Pancreas (tissue), 10 donors: Measurements from ENCODE around the gene P2RY14. TPM values are rescaled to one million over a fixed set of nuclear protein-coding genes. Genes with fewer than 3 reads are reported as not detected.
A peak's percentile ranks its signal among the peaks of the same experiment; 100 is the strongest.

Source experiments
- ATAC-seq, 4 donors: fragments of 200-7000 bp; cut with Tn5 transposase; one replicate each; pipeline versions ENCODE4 v1.8.0 to v1.9.1; 2020; ENCODE audit warnings: mild to moderate bottlenecking in 4 of 4, moderate library complexity in 4 of 4
- DNase-seq, 6 donors: peaks; one replicate each; pipeline ENCODE4 v3.0.0-alpha.2; 2020
- FAIRE-seq: peaks from 2 replicates; lab custom pipeline; 2012; peaks lifted over from hg19 to GRCh38; lab: Jason Lieb, UNC
- H3K27ac ChIP-seq, 4 donors: fragments of 200-600 bp; sonication (generic); 1 replicate in 3 of 4; 2 replicates in 1 of 4; pipeline versions ENCODE4 v1.5.0 to v1.8.0; 2020
- H3K27me3 ChIP-seq, 4 donors: fragments of 200-600 bp; one replicate each; pipeline ENCODE4 v1.8.0; 2021
- H3K36me3 ChIP-seq, 3 donors: fragments of 200-600 bp; sonication (generic) in 1 of 3; one replicate each; pipeline versions ENCODE4 v1.5.0 to v1.8.0; 2020 to 2021
- H3K4me1 ChIP-seq, 3 donors: fragments of 200-600 bp; one replicate each; pipeline ENCODE4 v1.8.0; 2021
- H3K4me3 ChIP-seq, 4 donors: fragments of 200-600 bp; sonication (generic) in 2 of 4; one replicate each; pipeline versions ENCODE4 v1.5.0 to v1.8.0; 2020 to 2021
- H3K9me3 ChIP-seq, 4 donors: fragments of 200-600 bp; one replicate each; pipeline ENCODE4 v1.8.0; 2021
- WGBS, 2 donors: extraction: QIAGEN DNeasy Blood & Tissue Kit; methylation state at CpG; one replicate each; pipeline ENCODE4 v1.1.7; 2013; 5-methylcytosine and 5-hydroxymethylcytosine counted together
- intact Hi-C, 3 donors: fragments of 100-400 bp; cut with DNase I; formaldehyde crosslinking; loops; one replicate each; pipeline versions ENCODE4 v1.11.1 to v1.14.2; 2022
- polyA plus RNA-seq, 2 donors: library from polyadenylated mRNA; stranded (reverse); fragments of 200-250 nt; gene quantifications; one replicate each; pipeline ENCODE4 v1.2.3, GENCODE V29; 2013
- total RNA-seq, 6 donors: library from RNA; stranded (reverse); fragmentation: NEBNext Ultra II Directional in 4 of 6; extraction: Animal tissue kit (Norgen Biotek cat#: 25700) in 4 of 6; gene quantifications; one replicate each; pipeline versions ENCODE4 v1.2.1 to v1.2.4, GENCODE V29; 2021 to 2023
- TF ChIP-seq, protein P1 (sequence below), 4 donors: fragments of 200-600 bp; sonication (generic) in 3 of 4; IDR thresholded peaks; one replicate each; pipeline versions ENCODE4 v1.5.0 to v1.8.0; 2021; ENCODE audit warnings: antibody characterized with exemption in 4 of 4
- donor health status: healthy with polysubstance abuse.
- donor health status: DM: no; HTN: no; CAD: no; lungs with moderate emphysema.
- donor health status: DM: no; HTN: no; CAD: no.
- donor health status: control.
- donor health status: control.
- donor health status: Bipolar disorder and iron deficiency.
- donor health status: DM: yes; HTN: yes; CAD: no.
- donor health status: DM: no; HTN: no; CAD: no.
- donor health status: DM: no; HTN: no; CAD: no.
- donor health status: DM: yes; HTN: yes; CAD: no.

Gene P2RY14
- total and polyA plus RNA-seq, 8 donors, result 0.08 to 0.47 (median 0.11) TPM

DNA sequence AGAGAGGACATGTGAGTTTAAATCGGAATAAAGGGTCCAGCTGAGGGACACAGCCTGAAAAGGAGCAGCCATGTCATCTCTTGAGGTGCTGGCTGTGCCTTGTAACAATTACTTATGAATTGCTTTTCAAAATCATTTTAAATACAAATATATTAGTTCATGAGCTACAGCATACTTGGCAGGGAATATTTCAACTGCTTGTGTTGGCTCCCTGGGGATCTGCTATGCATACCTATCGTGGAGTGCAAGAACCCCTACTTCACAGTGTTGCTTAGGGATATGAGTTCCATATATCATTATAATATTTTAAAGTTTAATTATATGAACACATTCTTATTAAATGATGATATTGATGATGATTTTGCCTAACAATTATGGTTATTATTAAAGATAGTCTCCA lies 19.1 kb upstream of the P2RY14 start:
- WGBS, 2 donors, result 47 to 59% methylated on average over 2 of the region's 2 CpGs

DNA sequence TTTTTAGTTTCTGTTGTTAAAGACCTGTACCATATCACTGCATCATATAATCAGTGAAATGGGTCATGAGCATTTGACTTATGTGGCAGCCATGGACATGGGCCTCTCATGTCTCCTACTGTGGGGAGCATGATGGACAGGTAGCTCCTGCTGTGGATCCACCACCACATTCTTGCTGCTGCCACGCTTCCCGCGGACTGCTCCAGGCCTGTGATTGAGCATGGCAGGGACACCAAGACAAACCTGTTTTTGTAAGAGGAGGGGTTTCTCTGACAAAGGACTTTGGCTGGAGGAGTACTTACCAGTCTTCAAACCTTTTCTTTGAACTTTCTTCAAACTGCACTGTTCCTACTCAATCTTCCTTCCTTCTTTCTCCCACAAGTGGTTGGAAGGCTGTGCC lies 17.9 kb upstream of the P2RY14 start:
- ATAC-seq (no peak), FAIRE-seq (no peak)

More for the DNA sequence above, 19.1 kb upstream of the P2RY14 start:
- H3K4me3 ChIP-seq, result no peak overlapping the region
- no peaks in the 10 kb centered on the region for H3K36me3 ChIP-seq
- intact Hi-C loops, result no loop called here
- H3K4me1 ChIP-seq, result no peaks in the 10 kb centered on the region
- H3K27me3 ChIP-seq, result no peaks in the 10 kb centered on the region
- H3K9me3 ChIP-seq, result no peaks in the 10 kb centered on the region
- ATAC-seq, result no peak
- FAIRE-seq, result no peak
- DNase-seq, result no peak
- TF ChIP-seq, protein P1, sequence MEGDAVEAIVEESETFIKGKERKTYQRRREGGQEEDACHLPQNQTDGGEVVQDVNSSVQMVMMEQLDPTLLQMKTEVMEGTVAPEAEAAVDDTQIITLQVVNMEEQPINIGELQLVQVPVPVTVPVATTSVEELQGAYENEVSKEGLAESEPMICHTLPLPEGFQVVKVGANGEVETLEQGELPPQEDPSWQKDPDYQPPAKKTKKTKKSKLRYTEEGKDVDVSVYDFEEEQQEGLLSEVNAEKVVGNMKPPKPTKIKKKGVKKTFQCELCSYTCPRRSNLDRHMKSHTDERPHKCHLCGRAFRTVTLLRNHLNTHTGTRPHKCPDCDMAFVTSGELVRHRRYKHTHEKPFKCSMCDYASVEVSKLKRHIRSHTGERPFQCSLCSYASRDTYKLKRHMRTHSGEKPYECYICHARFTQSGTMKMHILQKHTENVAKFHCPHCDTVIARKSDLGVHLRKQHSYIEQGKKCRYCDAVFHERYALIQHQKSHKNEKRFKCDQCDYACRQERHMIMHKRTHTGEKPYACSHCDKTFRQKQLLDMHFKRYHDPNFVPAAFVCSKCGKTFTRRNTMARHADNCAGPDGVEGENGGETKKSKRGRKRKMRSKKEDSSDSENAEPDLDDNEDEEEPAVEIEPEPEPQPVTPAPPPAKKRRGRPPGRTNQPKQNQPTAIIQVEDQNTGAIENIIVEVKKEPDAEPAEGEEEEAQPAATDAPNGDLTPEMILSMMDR (IDR thresholded peaks at IDR 0.05), result no peak
- no peak overlapping the region for H3K27ac ChIP-seq

DNA sequence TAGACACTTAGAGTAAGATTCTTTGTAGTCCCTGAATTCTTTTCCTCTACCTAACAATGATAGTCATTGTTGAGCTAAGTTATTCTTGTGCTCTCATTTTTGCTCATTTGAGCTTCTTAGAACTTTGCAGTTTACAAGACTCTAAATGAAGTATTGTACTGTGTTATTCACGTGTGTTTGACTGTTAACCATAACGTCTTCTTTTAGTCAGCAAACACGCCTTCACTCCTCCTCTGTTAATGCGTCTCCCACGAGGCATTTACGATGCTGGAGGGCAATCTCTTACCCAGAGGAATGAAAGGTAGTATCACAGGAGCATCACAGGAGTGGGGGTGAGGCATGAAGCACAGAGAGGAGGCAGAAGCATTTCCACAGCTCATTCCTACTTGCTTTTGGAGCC lies 14.8 kb upstream of the P2RY14 start:
- FAIRE-seq (no peak), ATAC-seq (no peak), DNase-seq (no peak)
- TF ChIP-seq, protein P1 (IDR thresholded peaks at IDR 0.05), result no peak
- no peak overlapping the region for H3K4me3 ChIP-seq
- H3K27me3 ChIP-seq, result no peaks in the 10 kb centered on the region
- H3K27ac ChIP-seq, result no peak overlapping the region
- no peaks in the 10 kb centered on the region for H3K9me3 ChIP-seq
- H3K36me3 ChIP-seq, result no peaks in the 10 kb centered on the region
- no peaks in the 10 kb centered on the region for H3K4me1 ChIP-seq
- intact Hi-C loops, result no loop called here
- 63 to 66% methylated on average over 6 of the region's 6 CpGs for WGBS, 2 donors

More for the DNA sequence above, 17.9 kb upstream of the P2RY14 start:
- intact Hi-C loops, result no loop called here
- WGBS, 2 donors, result 73 to 84% methylated on average over 3 of the region's 3 CpGs
- Histone ChIP-seq H3K36me3 (no peaks in the 10 kb centered on the region), H3K9me3 (no peaks in the 10 kb centered on the region), H3K27ac (no peak overlapping the region), H3K4me1 (no peaks in the 10 kb centered on the region), H3K27me3 (no peaks in the 10 kb centered on the region), H3K4me3 (no peak overlapping the region)
- TF ChIP-seq, protein P1 (IDR thresholded peaks at IDR 0.05), result no peak
- DNase-seq, result no peak

DNA sequence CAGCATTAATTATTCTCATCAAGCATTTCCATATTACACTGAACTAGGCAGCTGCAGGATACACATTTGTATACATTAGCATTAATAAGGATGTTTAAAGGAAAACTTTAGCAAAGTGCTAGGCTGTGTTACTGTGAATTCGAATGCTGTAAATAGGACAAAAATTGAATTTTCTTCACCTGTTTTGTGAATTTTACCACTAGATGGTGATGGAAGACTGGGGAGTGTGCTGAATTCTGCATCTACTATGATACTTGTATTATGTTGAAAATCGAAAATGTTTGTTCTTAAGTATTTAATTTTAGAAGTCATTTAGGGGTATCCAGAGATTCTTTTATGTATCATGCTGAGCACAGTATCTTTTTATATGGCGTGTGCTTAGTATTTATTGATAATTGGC lies 12.3 kb upstream of the P2RY14 start:
- intact Hi-C loops, result no loop called here
- H3K27me3 ChIP-seq, result no peaks in the 10 kb centered on the region
- no peak for DNase-seq
- H3K4me1 ChIP-seq, result no peaks in the 10 kb centered on the region
- TF ChIP-seq, protein P1 (IDR thresholded peaks at IDR 0.05), result peak in 1 of 4 donors; percentile 11
- WGBS, 2 donors, result 47 to 54% methylated on average over 3 of the region's 3 CpGs
- no peak overlapping the region for H3K4me3 ChIP-seq
- H3K9me3 ChIP-seq, result no peaks in the 10 kb centered on the region
- H3K27ac ChIP-seq, result no peak overlapping the region
- no peak for ATAC-seq
- FAIRE-seq, result no peak
- H3K36me3 ChIP-seq, result no peaks in the 10 kb centered on the region

DNA sequence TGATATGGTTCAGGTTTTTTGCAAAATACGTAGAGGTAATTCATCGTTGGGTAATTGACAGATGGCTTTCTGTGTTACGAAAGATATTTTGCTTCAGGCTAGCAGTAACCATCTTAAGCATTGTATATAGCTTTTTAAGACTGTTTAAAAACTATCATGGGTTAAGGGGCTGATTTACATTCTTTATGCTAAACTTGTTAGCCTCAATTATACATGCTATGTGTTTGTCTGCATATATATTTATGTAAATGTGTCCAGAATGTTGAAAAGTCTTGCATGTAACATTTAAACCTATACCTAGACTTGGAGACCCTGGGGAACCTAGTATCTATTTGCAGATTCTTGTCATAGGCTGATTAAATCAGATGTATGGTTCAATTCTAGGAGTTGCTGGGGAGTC lies 11.1 kb upstream of the P2RY14 start:
- no peak overlapping the region for H3K4me3 ChIP-seq
- TF ChIP-seq, protein P1 (IDR thresholded peaks at IDR 0.05), result no peak
- 48 to 54% methylated on average over 3 of the region's 3 CpGs for WGBS, 2 donors
- no peaks in the 10 kb centered on the region for H3K9me3 ChIP-seq
- H3K36me3 ChIP-seq, result no peaks in the 10 kb centered on the region
- H3K4me1 ChIP-seq, result no peaks in the 10 kb centered on the region
- ATAC-seq (no peak), FAIRE-seq (no peak), DNase-seq (no peak)
- no peak overlapping the region for H3K27ac ChIP-seq
- intact Hi-C loops, result loop anchor here in 2 of 3 donors (5.0 to 10.0 kb wide), 2 partner anchors 65 to 67 kb away; no protein-coding TSS in a partner anchor
- no peaks in the 10 kb centered on the region for H3K27me3 ChIP-seq
